Cardiac fibroblast (primary cell): ENCODE results near the gene STAG1.
"Not testable (repeated sequence)": the region's sequence is repeated elsewhere in the genome, so short reads cannot be mapped to it uniquely, and the experiment has no call there.

Experiments used
- DNase-seq, 2 donors: peaks; one replicate each; pipeline versions ENCODE4 v3.0.0 to v3.0.0-alpha.2; 2010; ENCODE audit warnings: low read depth in 2 of 2
- H3K4me3 ChIP-seq, 2 donors: replicated peaks in 1 of 2; 1 replicate in 1 of 2; 2 replicates in 1 of 2; pipeline ENCODE4 v1.5.1; 2011; ENCODE audit warnings: low read depth in 2 of 2, low read length in 2 of 2, mild to moderate bottlenecking in 2 of 2, moderate library complexity in 1 of 2
- TF ChIP-seq, protein P1 (sequence below): IDR thresholded peaks from one replicate; pipeline ENCODE4 v1.5.1; 2011; ENCODE audit warnings: low read depth, mild to moderate bottlenecking, low read length, inconsistent platforms

Gene STAG1

GRCh38 chr3:136343873-136344555, 408.2 kb downstream of the STAG1 start:
- peak; percentile 90 to 96 for DNase-seq
- no peak overlapping the region for H3K4me3 ChIP-seq
- TF ChIP-seq, protein P1, sequence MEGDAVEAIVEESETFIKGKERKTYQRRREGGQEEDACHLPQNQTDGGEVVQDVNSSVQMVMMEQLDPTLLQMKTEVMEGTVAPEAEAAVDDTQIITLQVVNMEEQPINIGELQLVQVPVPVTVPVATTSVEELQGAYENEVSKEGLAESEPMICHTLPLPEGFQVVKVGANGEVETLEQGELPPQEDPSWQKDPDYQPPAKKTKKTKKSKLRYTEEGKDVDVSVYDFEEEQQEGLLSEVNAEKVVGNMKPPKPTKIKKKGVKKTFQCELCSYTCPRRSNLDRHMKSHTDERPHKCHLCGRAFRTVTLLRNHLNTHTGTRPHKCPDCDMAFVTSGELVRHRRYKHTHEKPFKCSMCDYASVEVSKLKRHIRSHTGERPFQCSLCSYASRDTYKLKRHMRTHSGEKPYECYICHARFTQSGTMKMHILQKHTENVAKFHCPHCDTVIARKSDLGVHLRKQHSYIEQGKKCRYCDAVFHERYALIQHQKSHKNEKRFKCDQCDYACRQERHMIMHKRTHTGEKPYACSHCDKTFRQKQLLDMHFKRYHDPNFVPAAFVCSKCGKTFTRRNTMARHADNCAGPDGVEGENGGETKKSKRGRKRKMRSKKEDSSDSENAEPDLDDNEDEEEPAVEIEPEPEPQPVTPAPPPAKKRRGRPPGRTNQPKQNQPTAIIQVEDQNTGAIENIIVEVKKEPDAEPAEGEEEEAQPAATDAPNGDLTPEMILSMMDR, result no peak

GRCh38 chr3:136343446-136343845, 408.7 kb downstream of the STAG1 start:
- TF ChIP-seq, protein P1, result no peak
- no peak overlapping the region for H3K4me3 ChIP-seq
- no peak for DNase-seq

- TF ChIP-seq, protein P1, result no peak
- DNase-seq, result no peak
- no peak overlapping the region for H3K4me3 ChIP-seq
Measured at GRCh38 chr3:136336329-136337100, 415.7 kb downstream of the STAG1 start.

- not testable (repeated sequence) for H3K4me3 ChIP-seq, DNase-seq
Measured at GRCh38 chr3:136334726-136335125, 417.5 kb downstream of the STAG1 start.

DNA sequence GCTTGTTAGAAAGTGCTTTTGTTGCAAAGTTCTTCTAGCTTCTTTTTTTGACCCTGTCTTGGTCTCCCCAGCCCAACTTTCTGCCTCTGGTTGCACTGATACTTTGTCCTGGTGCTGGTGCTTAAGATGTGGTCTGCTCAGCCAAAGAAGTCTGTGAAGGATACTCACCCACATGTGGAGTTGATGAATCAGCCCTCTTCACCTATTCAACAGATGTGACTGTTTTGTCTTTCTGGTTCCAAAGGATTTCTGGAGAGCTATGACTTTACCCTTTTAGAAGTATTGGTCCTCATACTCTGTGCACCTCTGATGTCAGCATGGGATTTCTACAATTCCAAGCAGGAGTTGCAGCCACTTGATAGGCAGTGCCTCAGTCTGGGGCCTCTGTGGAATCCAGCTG, 418.0 kb downstream of the STAG1 start:
- no peak for DNase-seq
- TF ChIP-seq, protein P1, result no peak
- H3K4me3 ChIP-seq, result no peak overlapping the region

- H3K4me3 ChIP-seq, result no peak overlapping the region
- peak; percentile 35 to 64 for DNase-seq
- TF ChIP-seq, protein P1, result no peak
Measured at GRCh38 chr3:136332776-136333175, 419.4 kb downstream of the STAG1 start.

DNA sequence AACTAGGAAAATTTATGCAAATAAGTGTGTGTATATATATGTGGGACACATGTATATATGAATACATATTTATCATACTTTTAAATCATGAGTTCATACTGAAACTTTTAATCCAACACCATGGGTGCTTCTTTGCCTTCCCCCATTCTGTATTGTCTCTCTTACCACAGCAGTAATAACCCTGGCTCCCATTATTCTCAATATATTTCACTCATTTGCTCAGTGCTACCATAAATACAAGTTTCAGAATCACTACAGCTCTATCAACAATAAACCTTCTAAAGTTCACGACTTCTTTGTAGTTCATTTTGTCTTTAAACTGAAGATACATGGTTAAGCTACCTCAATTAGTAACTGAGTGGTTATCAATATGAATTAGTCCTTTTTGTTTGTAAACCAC, 419.9 kb downstream of the STAG1 start:
- no peak for DNase-seq
- H3K4me3 ChIP-seq, result no peak overlapping the region
- TF ChIP-seq, protein P1, result no peak
